Measurements from ENCODE around the gene PRKN.

- TF ChIP-seq CTCF (IDR thresholded peaks at IDR 0.05) (no peak), ZFX (IDR thresholded peaks at IDR 0.05; ENCODE audit: borderline replicate concordance) (no peak)
Observed at GRCh38 chr6:162177746-162178145, 549.8 kb downstream of the PRKN start.

All from 22Rv1 (cell line).